Measurements from ENCODE around the gene PDE4B. TPM values are rescaled to one million over a fixed set of nuclear protein-coding genes. Genes with fewer than 3 reads are reported as not detected.

PDE4B gene
- total RNA-seq, 4 donors from 2014 or later = 5.5 to 13.6 (median 9.3) TPM

DNA sequence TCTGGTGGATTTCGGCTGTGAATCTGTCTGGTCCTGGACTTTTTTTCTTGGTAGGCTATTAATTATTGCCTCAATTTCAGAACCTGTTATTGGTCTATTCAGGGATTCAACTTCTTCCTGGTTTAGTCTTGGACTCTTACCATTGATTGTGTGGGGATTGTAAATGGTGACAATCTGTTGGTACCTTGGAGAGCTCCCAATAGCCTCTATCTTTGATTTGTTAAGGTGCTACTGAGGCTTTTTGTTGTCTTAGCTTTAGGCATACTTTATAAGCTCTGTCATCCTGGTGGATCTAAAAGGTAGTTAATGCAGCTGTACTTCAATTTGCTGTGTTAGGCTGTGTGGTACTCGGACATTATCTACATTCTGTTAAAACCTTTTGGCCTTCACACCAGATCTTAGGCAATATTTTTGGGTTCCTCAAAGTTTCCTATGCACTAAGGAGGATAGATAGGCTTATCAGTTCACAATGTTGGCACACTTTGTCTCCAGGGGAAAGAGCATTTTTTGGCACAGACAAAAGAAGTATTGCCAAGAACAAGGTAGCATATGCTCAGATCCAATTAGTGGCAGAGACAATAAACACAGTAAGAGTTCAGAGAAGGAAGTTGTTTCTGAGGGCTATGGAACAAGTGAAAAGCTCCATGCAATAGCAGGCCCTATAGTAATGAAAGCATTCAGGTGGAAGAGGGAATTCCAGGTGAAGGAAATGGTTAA lies 230.4 kb downstream of the PDE4B start:
- no peak for DNase-seq (ENCODE audit: low spot score in 2 of 2)
- intact Hi-C loops (cut with DNase I; ENCODE audit: low total_unique reads) = no loop called here
- H3K4me3 ChIP-seq (ENCODE audit: low read depth, poor library complexity, severe bottlenecking) = no peak overlapping the region
- WGBS, 2 donors = 72 to 76% methylated on average over 2 of the region's 2 CpGs
- TF ChIP-seq POLR2A (IDR thresholded peaks at IDR 0.05) = no peak
- TF ChIP-seq, protein P1, sequence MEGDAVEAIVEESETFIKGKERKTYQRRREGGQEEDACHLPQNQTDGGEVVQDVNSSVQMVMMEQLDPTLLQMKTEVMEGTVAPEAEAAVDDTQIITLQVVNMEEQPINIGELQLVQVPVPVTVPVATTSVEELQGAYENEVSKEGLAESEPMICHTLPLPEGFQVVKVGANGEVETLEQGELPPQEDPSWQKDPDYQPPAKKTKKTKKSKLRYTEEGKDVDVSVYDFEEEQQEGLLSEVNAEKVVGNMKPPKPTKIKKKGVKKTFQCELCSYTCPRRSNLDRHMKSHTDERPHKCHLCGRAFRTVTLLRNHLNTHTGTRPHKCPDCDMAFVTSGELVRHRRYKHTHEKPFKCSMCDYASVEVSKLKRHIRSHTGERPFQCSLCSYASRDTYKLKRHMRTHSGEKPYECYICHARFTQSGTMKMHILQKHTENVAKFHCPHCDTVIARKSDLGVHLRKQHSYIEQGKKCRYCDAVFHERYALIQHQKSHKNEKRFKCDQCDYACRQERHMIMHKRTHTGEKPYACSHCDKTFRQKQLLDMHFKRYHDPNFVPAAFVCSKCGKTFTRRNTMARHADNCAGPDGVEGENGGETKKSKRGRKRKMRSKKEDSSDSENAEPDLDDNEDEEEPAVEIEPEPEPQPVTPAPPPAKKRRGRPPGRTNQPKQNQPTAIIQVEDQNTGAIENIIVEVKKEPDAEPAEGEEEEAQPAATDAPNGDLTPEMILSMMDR (IDR thresholded peaks at IDR 0.05) = no peak

DNA sequence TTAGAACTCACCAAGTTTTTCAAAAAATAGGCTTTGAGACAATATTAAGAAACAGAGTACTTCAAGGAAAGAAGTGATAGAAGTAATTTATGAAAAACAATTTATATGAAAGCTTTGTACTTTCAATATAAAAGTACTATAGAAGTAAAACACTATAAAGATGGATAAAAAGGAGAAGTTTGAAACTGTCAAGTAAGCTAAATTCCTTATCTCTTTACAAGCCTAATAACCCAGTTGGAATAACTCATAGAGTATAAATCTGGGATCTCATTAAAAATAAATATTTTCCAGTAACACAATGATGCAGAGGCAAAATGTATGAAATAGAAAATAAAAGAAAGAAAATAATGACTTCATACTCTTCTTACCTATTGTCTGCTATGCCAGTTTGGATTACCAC lies 232.5 kb downstream of the PDE4B start:
- DNase-seq (ENCODE audit: low spot score in 2 of 2) = no peak
- intact Hi-C loops (cut with DNase I; ENCODE audit: low total_unique reads) = no loop called here
- TF ChIP-seq POLR2A (IDR thresholded peaks at IDR 0.05) = no peak
- TF ChIP-seq, protein P1 (IDR thresholded peaks at IDR 0.05) = no peak
- no peak overlapping the region for H3K4me3 ChIP-seq (ENCODE audit: low read depth, poor library complexity, severe bottlenecking)

DNA sequence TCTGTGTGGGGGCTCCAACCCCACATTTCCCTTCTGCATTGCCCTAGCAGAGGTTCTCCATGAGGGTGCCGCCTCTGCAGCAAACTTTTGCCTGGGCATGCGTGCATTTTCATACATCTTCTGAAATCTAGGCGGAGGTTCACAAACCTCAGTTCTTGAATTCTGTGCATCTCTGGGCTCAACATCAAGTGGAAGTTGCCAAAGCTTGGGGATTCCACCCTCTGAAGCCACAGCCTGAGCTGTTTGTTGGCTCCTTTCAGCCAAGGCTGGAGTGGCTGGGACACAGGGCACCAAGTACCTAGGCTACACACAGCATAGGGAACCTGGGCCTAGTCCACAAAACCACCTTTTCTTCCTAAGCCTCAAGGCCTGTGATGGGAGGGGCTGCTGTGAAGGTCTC lies 235.3 kb downstream of the PDE4B start:
- WGBS, 2 donors = 92 to 95% methylated on average over 3 of the region's 3 CpGs
- TF ChIP-seq, protein P1 (IDR thresholded peaks at IDR 0.05) = no peak
- TF ChIP-seq POLR2A (IDR thresholded peaks at IDR 0.05) = no peak
- DNase-seq (ENCODE audit: low spot score in 2 of 2) = no peak
- intact Hi-C loops (cut with DNase I; ENCODE audit: low total_unique reads) = no loop called here
- H3K4me3 ChIP-seq (ENCODE audit: low read depth, poor library complexity, severe bottlenecking) = no peak overlapping the region

DNA sequence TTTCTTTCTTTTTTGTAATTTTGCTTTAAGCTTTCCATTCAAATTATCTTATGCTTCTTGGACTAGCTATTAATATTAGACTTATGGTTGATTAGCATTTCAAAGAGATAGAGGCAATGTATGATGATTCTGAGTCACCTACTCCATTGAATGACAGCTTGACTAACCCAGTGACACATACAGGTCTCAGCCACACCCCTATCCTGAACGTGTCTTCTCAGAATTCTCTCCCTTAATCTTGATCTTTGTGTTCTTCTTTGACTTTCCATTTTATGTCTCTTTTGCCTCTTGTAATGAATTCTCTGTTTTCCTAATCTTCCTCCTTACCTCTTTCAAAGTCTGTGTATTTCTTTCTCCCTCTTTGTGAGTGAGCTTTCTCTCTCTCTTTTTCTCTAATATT lies 241.1 kb downstream of the PDE4B start:
- intact Hi-C loops (cut with DNase I; ENCODE audit: low total_unique reads) = no loop called here
- DNase-seq (ENCODE audit: low spot score in 2 of 2) = no peak
- TF ChIP-seq POLR2A (IDR thresholded peaks at IDR 0.05) = no peak
- TF ChIP-seq, protein P1 (IDR thresholded peaks at IDR 0.05) = no peak
- no peak overlapping the region for H3K4me3 ChIP-seq (ENCODE audit: low read depth, poor library complexity, severe bottlenecking)
- WGBS, 2 donors = 13 to 25% methylated on average over 1 of the region's 1 CpG

GRCh38 chr1:66035616-66036245 lies 243.0 kb downstream of the PDE4B start:
- WGBS, 2 donors = 47 to 49% methylated on average over 1 of the region's 1 CpG
- no peak for DNase-seq (ENCODE audit: low spot score in 2 of 2)
- intact Hi-C loops (cut with DNase I; ENCODE audit: low total_unique reads) = no loop called here
- H3K4me3 ChIP-seq (ENCODE audit: low read depth, poor library complexity, severe bottlenecking) = no peak overlapping the region
- no peak for TF ChIP-seq POLR2A (IDR thresholded peaks at IDR 0.05)
- TF ChIP-seq, protein P1 (IDR thresholded peaks at IDR 0.05) = no peak

All from lower leg skin (tissue), 4 donors.